AML-193 (cell line): ENCODE measurements around the gene PRMT7.
"Not testable (repeated sequence)": the region's sequence is repeated elsewhere in the genome, so short reads cannot be mapped to it uniquely, and the experiment has no call there.

ENCODE experiments used
- DNase-seq, 2 experiments: peaks; one replicate each; lab custom pipeline; 2025; lab: John Stamatoyannopoulos, UW

PRMT7 gene

DNA sequence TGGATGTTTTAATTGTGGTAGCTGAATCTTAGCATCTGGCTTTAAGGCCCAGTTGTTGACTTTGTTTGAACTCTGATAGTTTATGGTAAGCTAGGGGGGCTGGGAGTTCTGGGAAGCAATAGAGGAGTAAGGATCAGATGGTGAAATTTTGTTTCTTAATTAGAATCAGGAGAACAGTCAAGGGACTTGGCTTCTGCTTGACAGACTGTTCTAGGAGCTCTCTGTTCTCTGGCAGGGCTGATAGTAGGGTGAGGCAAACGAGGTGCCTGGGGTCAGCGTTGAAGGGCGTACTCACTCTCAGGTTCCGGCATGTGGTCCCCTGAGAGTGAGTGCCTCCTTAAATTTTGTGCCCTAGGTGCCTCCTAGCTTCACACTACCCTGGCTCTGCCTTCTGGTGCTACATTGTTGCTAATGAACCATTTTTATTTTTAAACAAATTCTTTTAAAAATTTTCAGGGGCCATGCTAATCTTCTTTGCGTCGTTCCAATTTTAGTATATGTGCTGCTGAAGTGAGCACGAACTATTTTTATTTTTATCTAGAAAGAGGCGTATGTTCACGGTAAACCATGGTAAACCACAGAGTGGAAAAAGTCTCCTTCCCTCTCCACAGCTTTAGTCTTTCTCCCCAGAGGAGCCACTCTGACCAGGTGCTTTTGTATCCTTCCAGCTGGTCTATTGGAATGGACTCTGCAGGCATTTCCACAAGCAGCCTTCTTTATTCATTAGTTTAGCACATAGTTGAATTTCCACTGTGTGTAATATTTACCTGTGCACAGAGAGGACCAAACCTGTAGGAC, 26.8 kb upstream of the PRMT7 start:
- DNase-seq, result no peak

- DNase-seq, result peak; percentile 71 to 73
Measured at GRCh38 chr16:68284847-68285246, 26.0 kb upstream of the PRMT7 start.

GRCh38 chr16:68285683-68286082, 25.1 kb upstream of the PRMT7 start:
- DNase-seq, result no peak

DNA sequence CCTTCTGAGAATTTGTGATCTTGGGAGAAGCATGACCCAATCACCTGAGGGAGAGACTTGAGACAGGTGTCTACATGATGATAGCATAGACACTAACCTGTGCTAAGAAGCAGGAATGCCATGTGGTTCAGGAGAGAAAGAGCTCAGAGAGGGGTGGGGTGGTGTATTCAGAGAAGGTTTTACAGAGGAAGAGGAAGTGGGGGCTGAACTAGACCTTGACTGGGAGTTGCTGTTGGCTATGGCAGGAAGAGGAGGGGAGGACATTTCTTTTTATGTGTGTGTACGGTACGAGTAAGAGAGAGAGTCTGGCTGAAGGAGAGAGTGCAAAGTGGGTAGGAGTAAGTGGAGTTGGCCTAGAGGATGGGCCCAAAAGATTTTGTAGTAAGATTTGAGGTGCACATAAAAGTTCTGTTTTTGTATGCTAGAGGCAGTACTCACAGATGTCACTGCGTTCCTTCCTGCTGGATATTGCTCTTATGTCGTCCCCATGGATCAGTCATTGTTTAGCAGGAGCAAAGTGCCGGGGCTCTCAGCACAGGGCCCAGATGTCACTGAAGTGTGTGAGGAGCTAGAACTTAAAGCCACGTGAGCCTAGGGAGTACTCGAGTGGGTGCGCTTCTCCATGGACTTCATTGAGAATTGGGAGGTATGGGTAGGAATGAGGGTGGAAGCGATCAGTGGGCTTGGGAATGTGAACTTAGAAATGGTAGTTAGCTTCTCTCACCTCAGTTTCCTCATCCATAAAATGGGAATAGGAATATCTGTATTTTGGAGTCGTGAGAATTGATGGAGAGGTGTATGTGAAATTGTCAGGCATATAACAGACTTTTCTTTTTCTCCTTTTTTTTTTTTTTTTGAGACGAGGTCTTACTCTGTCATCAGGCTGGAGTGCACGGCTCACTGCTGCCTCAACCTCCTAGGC, 24.4 kb upstream of the PRMT7 start:
- DNase-seq, result peak; percentile 60 to 65

DNA sequence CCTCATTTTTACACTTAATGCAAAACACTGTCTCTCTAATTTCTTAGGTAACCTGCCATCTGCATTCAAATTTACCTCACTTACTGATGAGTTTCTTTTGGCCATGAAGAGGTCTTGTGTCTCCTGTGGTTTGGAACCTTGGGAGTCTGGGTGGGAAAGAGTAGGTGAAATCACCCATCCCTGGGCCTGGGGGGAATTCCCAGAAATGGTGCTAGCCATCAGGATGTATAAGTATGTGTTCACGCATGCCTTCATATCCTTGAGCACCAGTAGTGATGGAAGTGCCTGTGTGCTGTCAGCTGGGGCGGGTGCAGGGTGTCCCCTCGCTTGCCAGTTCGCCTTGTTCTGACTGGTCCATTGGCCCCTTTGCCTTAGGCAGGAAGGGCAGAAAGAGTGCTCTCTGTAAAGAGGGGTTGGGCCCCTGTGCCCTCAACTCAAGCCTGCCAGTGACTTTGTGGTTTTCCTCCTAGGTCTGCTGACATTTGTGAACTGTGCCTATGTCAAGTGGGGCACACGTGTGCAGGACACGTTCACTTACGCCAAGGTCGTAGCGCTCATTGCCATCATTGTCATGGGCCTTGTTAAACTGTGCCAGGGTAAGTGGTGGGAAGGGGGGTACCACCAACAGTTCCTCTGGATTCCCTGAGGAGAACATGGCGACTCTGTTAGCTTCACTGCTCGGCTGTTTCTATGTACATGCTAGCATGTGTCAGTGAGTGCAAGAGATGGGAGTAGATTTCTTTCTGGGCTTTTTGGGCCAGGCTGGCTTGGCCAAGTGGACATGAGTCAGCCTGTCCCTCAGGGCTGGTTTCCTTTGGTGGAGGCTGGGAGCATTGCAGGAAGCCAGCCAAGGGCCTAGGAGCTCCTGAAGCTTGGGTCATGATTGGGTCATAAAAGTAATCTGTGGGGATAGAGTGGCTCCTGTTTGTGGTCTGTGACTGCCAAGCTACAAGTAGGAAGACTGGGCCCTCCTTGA, 23.3 kb upstream of the PRMT7 start:
- no peak for DNase-seq

DNA sequence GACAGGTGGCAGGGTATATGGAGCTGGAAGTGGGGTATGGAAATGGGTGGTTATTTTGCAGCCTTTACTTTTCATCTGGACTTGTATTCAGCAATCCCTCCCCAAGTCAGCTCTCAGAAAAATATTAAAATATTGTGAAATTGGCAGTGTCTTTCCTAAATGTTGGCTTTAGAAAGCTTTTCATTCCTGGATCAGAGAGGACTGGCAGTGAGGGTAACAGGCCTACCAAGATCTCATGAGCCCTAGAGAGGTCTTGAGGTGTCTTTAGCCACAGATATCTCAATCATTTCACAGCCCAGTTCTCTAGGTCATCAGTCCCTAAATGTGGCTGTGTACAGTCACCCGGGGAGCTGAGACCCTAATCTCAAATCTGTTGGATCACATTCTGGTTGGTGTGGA, 22.6 kb upstream of the PRMT7 start:
- DNase-seq, result no peak

- DNase-seq, result not testable (repeated sequence)
Measured at GRCh38 chr16:68288796-68289195, 22.0 kb upstream of the PRMT7 start.

- no peak for DNase-seq
Measured at GRCh38 chr16:68289202-68289601, 21.6 kb upstream of the PRMT7 start.

DNA sequence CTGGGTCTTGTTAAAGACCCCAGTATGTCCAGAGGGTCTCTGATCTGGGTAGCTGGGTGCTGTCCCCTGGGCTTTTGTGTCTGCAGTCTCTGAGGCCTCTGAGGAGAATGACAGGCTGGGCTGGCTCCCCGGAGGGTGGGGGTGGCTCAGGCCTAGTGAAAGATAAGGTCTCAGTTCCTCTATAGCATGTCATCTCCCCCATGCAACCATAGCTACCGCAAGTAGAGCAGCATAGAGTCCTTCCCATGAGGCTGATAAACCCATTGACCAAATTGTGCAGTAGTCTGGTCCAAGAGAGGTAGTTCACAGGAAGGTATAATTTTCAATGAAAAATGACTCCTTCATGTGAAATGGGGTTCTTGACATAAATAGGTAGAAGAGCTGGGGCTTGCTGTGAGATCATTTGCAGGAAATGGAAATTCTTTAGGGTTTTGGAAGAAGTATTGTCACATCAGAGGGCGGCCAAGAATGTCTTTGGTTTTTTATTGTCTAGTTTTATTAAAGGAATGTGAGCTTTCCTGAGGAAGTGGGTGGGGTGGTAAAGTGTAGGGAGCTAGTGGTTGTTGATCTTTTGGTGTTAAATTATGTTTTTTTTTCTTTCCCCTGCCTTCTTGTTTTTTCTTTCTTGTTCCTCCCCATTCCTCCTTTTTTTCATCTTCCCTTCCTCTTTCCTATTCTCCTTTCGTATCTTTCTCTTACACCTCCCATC, 21.0 kb upstream of the PRMT7 start:
- DNase-seq, result no peak

GRCh38 chr16:68290450-68290849, 20.4 kb upstream of the PRMT7 start:
- no peak for DNase-seq

DNA sequence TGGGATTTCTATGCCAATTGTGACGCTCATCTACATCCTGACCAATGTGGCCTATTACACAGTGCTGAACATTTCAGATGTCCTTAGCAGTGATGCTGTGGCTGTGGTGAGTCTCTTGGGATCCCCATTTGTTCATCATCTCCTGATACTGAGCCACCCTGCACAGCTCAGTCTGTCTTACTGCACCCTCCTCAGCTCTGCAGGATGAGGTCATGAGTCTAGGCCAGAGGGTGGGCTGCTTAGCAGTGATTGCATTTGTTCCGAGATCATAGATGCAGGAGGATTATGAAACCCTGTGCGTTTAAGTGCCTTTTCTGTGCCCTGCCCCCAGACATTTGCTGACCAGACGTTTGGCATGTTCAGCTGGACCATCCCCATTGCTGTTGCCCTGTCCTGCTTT, 19.6 kb upstream of the PRMT7 start:
- DNase-seq, result no peak

DNA sequence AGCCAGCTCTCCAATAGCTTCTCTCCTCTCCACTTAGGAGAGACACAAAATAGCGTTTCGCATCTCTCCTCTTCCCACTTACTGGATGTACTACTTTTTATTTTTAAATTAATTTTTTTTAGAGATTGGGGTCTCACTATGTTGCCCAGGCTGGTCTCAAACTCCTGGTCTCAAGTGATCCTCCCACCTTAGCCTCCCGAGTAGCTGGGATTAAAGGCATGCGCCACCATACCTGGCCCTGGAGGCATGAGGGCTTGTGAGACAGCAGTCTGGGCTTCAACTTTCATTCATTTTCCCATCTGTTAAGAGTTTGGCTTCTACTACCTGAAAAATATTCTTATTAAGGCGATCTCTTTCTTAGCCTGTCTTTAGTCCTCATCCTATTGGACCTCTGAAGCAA, 18.4 kb upstream of the PRMT7 start:
- no peak for DNase-seq

- no peak for DNase-seq
Measured at GRCh38 chr16:68296291-68296690, 14.5 kb upstream of the PRMT7 start.

DNA sequence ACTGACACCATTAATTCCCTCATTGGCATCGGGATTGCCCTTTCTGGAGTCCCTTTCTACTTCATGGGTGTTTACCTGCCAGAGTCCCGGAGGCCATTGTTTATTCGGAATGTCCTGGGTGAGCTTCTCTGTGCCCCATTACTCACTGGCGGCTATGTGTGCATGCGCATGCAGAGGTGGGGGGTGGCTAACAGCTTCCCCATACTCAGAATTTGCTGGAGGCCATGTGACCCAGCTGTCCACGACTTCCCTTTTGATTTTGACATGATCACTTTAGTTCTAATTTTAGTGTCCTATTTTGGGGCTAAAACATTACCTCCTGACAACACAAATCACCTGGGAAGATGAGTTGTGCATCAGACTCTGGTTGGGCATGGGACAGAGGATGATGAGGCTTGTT, 14.1 kb upstream of the PRMT7 start:
- DNase-seq, result peak in 1 of 2 experiments; percentile 4

DNA sequence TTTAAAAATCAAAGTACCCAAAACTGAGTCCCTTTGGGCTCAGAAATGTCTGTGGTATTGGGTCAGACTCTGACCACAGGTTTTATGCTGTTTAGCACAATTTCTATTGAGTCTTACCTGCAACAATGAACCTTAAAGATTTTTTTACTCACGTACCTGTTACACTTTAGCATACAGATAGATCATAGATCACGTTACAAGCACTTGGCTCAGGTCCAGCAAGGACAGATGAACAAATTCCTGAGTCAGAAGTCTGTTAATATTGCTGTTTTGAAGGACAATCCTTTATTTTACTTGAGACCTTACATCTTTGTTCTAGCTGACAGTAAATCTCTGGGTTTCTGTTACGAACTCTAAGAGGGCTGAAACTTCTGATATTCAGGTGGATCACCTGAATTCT, 12.9 kb upstream of the PRMT7 start:
- DNase-seq, result no peak

- DNase-seq, result no peak
Measured at GRCh38 chr16:68298312-68298711, 12.5 kb upstream of the PRMT7 start.

- DNase-seq, result no peak
Measured at GRCh38 chr16:68298907-68299561, 11.8 kb upstream of the PRMT7 start.

DNA sequence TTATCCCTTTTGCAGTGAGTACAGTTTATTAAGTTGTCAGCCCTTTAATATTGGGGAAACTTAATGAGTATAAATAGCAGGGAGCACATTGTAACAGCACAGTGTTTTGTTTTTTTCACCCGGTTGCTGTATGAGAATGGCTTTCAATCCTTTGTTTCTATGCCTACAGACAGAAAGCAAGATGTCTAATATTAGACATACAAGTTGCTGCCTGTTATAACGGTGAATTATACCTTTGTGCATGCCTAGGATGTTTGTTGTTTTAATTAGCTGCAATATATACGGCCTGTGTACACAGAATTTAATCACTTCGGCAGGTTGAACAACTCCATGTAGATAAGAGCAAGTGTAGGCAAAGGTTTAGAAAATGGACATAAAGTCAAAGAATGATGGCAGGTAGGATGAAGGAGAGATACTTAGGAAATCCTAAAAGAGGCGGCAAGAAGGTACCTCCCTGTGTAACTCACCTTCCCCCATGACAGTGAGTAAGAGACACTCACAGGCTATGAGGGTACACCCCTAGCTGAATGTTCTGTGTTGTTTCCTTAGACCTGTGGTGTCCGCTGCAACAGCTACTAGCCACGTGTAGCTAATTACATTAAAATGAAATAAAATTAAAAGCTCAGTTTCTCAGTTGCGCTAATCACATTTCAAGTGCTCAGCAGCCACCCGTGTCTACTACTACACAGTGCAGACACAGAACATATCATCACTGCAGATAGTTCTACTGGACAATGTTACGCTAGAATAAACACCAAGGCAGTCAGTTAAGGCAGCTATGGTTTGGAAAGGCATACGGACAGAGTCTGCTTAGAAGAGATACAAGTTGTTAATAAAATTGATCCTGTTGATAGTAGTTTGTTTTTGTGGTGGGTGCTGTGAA, 11.0 kb upstream of the PRMT7 start:
- no peak for DNase-seq

- DNase-seq, result peak in 1 of 2 experiments; percentile 17
Measured at GRCh38 chr16:68300734-68301459, 9.9 kb upstream of the PRMT7 start.
